ENCODE measurements around the gene SNRK.

SNRK gene

DNA sequence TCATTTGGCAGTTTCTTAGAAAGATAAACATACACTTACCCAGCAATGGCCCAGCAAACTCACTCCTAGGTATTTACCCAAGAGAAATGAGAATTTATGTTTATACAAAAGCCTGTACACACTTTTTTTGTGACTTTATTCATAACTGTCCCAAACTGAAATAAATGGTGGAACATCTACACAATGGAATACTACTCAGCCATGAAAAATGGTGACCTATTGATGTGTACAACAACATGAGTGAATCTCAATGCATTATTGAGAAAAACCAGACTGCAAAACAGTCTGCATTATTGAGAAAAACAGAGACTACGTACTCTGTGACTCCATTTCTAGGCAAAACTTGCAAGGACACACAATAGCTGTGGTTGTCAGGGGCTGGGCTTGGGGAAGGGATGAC lies 37.2 kb downstream of the SNRK start:
- Histone ChIP-seq H3K9me3 (ENCODE audit: control insufficient read depth, insufficient read depth, low read depth, low read length) (no peaks in the 10 kb centered on the region), H3K27ac (ENCODE audit: extremely low read depth, low read depth, low read length) (no peak overlapping the region), H3K4me3 (ENCODE audit: low read depth, low read length) (no peak overlapping the region), H3K4me1 (ENCODE audit: control insufficient read depth, insufficient read depth, low read length) (peaks cover 2% of the 10 kb centered on the region; the same call in 1 of the 2 replicates), H3K36me3 (ENCODE audit: control insufficient read depth in 2 of 2, insufficient read depth in 1 of 2, low read length in 2 of 2) (no peaks in the 10 kb centered on the region)
- TF ChIP-seq ZNF146 (tag by site-specific recombination; IDR thresholded peaks at IDR 0.05), result peak; percentile 89
- no peak for TF ChIP-seq FEZF1 (tag by site-specific recombination; IDR thresholded peaks at IDR 0.05)
- ChIA-PET POLR2A (no interaction called here), CTCF (no interaction called here)

DNA sequence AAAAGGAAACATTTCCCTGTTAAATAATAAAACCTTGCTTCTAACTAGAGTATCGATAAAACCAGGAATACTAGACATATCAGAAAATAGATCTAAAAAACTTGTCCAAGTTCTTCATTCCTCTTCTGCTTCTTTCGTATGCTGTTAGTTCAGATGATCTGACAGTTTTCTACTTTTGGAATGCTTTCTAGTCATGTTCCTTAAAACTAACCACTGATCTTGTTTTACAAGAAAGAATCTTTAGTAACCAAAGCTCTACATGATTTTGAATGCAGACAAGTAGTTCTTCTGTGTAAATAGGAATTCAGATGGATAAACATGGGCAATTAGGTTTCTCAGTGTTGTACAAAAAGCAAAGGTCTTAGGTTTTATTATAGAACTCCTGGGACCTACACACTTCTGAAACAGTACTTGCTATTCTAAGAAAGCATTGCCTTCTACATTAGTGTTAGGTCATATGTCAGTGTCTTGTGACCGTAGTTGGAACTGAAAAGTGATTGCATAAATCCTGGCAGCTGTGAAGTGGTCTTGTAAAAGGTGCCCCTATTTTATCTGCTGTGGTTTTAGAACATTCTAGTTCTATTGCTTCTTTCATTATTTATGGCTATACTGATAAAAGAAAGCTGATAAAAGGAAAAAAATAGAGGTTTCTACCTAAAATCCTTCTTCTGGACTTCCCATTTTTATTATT lies 40.7 kb downstream of the SNRK start:
- TF ChIP-seq, protein P1, sequence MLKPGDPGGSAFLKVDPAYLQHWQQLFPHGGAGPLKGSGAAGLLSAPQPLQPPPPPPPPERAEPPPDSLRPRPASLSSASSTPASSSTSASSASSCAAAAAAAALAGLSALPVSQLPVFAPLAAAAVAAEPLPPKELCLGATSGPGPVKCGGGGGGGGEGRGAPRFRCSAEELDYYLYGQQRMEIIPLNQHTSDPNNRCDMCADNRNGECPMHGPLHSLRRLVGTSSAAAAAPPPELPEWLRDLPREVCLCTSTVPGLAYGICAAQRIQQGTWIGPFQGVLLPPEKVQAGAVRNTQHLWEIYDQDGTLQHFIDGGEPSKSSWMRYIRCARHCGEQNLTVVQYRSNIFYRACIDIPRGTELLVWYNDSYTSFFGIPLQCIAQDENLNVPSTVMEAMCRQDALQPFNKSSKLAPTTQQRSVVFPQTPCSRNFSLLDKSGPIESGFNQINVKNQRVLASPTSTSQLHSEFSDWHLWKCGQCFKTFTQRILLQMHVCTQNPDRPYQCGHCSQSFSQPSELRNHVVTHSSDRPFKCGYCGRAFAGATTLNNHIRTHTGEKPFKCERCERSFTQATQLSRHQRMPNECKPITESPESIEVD (tag by site-specific recombination; IDR thresholded peaks at IDR 0.05), result peak; percentile 70
- TF ChIP-seq, protein P2, sequence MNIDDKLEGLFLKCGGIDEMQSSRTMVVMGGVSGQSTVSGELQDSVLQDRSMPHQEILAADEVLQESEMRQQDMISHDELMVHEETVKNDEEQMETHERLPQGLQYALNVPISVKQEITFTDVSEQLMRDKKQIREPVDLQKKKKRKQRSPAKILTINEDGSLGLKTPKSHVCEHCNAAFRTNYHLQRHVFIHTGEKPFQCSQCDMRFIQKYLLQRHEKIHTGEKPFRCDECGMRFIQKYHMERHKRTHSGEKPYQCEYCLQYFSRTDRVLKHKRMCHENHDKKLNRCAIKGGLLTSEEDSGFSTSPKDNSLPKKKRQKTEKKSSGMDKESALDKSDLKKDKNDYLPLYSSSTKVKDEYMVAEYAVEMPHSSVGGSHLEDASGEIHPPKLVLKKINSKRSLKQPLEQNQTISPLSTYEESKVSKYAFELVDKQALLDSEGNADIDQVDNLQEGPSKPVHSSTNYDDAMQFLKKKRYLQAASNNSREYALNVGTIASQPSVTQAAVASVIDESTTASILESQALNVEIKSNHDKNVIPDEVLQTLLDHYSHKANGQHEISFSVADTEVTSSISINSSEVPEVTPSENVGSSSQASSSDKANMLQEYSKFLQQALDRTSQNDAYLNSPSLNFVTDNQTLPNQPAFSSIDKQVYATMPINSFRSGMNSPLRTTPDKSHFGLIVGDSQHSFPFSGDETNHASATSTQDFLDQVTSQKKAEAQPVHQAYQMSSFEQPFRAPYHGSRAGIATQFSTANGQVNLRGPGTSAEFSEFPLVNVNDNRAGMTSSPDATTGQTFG (tag by site-specific recombination; IDR thresholded peaks at IDR 0.05; ENCODE audit: borderline replicate concordance), result no peak
- TF ChIP-seq ZNF510 (tag by site-specific recombination; IDR thresholded peaks at IDR 0.05; ENCODE audit: insufficient replicate concordance) (no peak), ZNF843 (tag by site-specific recombination; IDR thresholded peaks at IDR 0.05) (0 out of 2 replicates have a peak, but pooled peaks have one; percentile 30), ZNF791 (tag by site-specific recombination; IDR thresholded peaks at IDR 0.05) (no peak), FEZF1 (tag by site-specific recombination; IDR thresholded peaks at IDR 0.05) (0 out of 2 replicates have a peak, but pooled peaks have one; percentile 22), ZFP37 (tag by site-specific recombination; IDR thresholded peaks at IDR 0.05) (no peak), KLF9 (tag by site-specific recombination; IDR thresholded peaks at IDR 0.05; ENCODE audit: low read depth) (no peak)
- Histone ChIP-seq H3K27ac (ENCODE audit: extremely low read depth, low read depth, low read length) (no peak overlapping the region), H3K4me1 (ENCODE audit: control insufficient read depth, insufficient read depth, low read length) (peaks cover 2% of the 10 kb centered on the region; the same call in 1 of the 2 replicates), H3K9me3 (ENCODE audit: control insufficient read depth, insufficient read depth, low read depth, low read length) (no peaks in the 10 kb centered on the region), H3K4me3 (ENCODE audit: low read depth, low read length) (no peak overlapping the region), H3K36me3 (ENCODE audit: control insufficient read depth in 2 of 2, insufficient read depth in 1 of 2, low read length in 2 of 2) (no peaks in the 10 kb centered on the region)
- ChIA-PET POLR2A (no interaction called here), CTCF (interaction anchor here (0.8 kb wide), 1 partner anchor 165 kb away, joined by 4 read pairs; no protein-coding TSS in a partner anchor)

DNA sequence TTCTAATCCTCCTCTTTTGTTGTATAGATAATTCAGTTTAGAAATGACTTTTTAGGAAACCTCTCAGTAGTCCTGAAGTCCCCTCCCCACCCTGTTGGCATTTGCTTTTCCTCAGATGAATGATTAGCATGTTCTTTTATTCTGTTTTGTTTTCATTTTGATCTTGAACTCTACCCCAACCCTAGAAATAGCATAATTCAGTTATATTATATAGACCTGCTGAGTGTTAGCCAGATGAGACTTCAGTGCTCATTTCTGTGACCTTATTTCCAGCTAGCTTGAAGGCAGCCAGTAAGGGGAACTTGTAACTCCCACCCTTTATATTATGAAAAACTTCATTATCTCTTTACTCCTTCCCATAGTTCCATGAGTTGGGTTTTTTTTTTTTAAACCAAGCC lies 41.2 kb downstream of the SNRK start:
- ChIA-PET CTCF (interaction anchor here (0.8 kb wide), 1 partner anchor 165 kb away, joined by 4 read pairs; no protein-coding TSS in a partner anchor), POLR2A (no interaction called here)
- no peak for TF ChIP-seq ZNF211 (tag by site-specific recombination; IDR thresholded peaks at IDR 0.05; ENCODE audit: low read depth)
- TF ChIP-seq ZNF473 (tag by site-specific recombination; IDR thresholded peaks at IDR 0.05), result no peak
- no peak for TF ChIP-seq SP2 (tag by site-specific recombination; IDR thresholded peaks at IDR 0.05)
- TF ChIP-seq, protein P3, sequence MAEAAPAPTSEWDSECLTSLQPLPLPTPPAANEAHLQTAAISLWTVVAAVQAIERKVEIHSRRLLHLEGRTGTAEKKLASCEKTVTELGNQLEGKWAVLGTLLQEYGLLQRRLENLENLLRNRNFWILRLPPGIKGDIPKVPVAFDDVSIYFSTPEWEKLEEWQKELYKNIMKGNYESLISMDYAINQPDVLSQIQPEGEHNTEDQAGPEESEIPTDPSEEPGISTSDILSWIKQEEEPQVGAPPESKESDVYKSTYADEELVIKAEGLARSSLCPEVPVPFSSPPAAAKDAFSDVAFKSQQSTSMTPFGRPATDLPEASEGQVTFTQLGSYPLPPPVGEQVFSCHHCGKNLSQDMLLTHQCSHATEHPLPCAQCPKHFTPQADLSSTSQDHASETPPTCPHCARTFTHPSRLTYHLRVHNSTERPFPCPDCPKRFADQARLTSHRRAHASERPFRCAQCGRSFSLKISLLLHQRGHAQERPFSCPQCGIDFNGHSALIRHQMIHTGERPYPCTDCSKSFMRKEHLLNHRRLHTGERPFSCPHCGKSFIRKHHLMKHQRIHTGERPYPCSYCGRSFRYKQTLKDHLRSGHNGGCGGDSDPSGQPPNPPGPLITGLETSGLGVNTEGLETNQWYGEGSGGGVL (tag by site-specific recombination; IDR thresholded peaks at IDR 0.05), result no peak
- no peak for TF ChIP-seq KLF7 (tag by site-specific recombination; IDR thresholded peaks at IDR 0.05; ENCODE audit: borderline replicate concordance)
- TF ChIP-seq BCL11A (tag by site-specific recombination; IDR thresholded peaks at IDR 0.05; ENCODE audit: low read depth), result no peak
- no peak for TF ChIP-seq ZNF266 (tag by site-specific recombination; IDR thresholded peaks at IDR 0.05; ENCODE audit: low read depth)
- TF ChIP-seq ZNF529 (tag by site-specific recombination; IDR thresholded peaks at IDR 0.05; ENCODE audit: insufficient replicate concordance), result no peak
- TF ChIP-seq, protein P4, sequence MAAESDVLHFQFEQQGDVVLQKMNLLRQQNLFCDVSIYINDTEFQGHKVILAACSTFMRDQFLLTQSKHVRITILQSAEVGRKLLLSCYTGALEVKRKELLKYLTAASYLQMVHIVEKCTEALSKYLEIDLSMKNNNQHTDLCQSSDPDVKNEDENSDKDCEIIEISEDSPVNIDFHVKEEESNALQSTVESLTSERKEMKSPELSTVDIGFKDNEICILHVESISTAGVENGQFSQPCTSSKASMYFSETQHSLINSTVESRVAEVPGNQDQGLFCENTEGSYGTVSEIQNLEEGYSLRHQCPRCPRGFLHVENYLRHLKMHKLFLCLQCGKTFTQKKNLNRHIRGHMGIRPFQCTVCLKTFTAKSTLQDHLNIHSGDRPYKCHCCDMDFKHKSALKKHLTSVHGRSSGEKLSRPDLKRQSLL (tag by site-specific recombination; IDR thresholded peaks at IDR 0.05), result no peak
- TF ChIP-seq ZNF514 (tag by site-specific recombination; IDR thresholded peaks at IDR 0.05), result no peak
- no peak for TF ChIP-seq ZNF701 (tag by site-specific recombination; IDR thresholded peaks at IDR 0.05)
- Histone ChIP-seq H3K36me3 (ENCODE audit: control insufficient read depth in 2 of 2, insufficient read depth in 1 of 2, low read length in 2 of 2) (peaks cover 0 to 2% of the 10 kb centered on the region in 2 experiments; a peak in 1 of 3 replicates), H3K27ac (ENCODE audit: extremely low read depth, low read depth, low read length) (no peak overlapping the region), H3K4me3 (ENCODE audit: low read depth, low read length) (no peak overlapping the region), H3K4me1 (ENCODE audit: control insufficient read depth, insufficient read depth, low read length) (peaks cover 2% of the 10 kb centered on the region; the same call in 1 of the 2 replicates), H3K9me3 (ENCODE audit: control insufficient read depth, insufficient read depth, low read depth, low read length) (no peaks in the 10 kb centered on the region)

Measured in HEK293 (cell line).